Stimulated activated CD4-positive, alpha-beta T cell treated with anti-CD3 and anti-CD28 coated beads, Interleukin-1b, Interleukin-23, amount 100 ng/mL, for 4 hours (primary cell): ENCODE results near the gene UNK.
"Not testable (repeated sequence)": the region's sequence is repeated elsewhere in the genome, so short reads cannot be mapped to it uniquely, and the experiment has no call there.

Experiments
- DNase-seq, 2 donors: peaks; one replicate each; pipeline ENCODE4 v3.0.0-alpha.2; 2020; ENCODE audit warnings: low read depth in 2 of 2

The UNK gene

DNA sequence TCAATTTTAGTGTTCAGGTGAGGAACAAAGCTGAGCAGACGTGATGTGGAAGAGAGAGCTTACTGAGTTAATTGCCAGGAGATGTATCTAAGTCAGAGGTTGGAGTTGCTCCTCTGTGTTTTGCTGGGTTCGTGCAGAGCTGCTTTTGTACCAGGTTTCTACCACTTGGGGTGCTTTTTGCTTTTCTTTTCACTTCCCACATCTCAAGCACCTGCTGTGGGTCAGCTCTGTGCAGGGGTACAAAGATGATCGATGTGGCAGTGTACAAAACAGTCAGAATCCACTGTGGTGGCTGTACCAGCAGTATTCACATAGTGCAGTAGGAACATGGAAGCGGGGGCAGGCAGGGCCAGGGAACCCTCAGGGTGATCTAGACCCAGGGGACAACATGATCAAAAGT lies 14.8 kb downstream of the UNK start:
- DNase-seq: no peak

DNA sequence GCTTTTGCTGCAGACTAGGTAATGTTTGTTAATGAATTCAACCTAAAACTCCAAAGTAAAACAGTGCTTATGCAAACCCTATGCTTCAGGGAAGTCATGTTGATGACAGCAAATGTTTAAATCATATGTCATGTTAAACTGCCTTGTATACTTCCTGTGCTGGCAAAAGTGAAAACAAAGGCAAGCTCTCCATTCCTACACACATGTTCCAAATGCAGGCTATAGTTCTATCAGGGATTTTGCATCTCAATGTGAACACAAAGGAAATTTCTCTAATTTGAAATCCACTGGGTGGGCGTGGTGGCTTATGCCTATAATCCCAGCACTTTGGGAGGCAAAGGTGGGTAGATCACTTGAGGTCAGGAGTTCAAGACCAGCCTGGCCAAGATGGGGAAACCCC lies 19.3 kb downstream of the UNK start:
- no peak for DNase-seq

DNA sequence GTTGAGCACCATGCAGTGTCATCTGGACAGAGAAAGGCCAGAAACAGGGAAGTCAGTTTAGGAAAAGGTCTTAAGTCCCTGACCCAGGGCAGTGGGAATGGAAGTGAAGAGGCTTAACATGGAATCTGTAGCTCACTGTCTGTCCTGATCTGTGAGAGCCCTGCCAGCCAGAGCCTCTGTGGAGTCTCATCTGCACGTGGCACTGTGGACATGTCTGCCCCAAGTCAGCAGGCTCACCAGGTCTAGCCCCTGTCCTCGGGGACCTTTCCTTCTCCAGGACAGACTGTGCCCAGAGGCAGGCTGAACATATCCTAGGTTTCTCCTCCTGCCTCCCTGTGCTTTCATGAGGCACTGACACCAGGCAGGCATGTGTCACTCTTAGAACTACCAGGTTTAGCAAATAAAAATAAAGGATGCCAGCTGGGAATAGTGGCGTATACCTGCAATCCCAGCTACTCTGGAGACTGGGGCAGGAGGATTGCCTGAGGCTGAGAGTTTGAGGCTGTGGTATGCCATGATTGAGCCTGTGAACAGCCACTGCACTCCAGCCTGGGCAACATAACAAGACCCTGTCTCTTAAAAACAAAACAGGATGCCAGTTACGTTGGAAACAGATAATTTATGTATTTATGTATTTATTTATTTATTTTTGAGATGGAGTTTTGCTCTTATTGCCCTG lies 22.4 kb downstream of the UNK start:
- DNase-seq: no peak

DNA sequence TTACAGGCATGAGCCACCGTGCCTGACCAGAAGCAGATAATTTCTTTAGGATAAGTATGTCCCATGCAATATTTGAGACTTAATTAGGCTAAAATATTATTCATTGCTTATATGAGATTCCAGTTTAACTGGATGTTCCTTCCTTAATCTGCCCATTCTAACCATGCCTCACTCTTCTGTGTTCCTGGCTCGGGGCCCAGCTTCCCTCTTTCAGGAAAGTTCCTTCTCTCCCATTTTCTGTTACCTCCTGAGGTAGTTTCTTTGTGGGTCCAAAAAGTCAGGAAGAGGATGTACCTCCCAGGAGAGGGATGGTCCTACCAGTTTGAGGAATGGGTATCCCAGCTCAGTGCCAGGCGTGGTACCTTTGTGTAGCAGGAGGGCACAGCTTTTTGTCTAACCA lies 23.3 kb downstream of the UNK start:
- DNase-seq: no peak

DNA sequence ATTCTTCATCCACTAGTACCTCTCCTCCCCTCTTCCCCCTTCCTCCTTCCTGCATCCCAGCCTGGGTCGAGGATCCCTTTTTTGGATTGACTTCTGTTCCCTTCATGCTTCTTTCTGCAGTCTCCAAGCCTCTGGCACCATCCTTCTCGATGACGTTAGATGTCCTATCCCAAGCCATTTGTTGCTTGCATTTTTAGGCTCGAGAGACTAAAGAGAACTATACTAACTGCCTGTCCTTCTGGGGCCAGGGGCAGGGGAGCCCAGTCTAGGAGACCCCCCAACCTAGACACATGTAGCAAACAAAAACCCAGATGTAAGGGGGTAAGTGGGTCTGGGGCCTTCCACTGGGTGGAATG lies 23.9 kb downstream of the UNK start:
- no peak for DNase-seq

DNA sequence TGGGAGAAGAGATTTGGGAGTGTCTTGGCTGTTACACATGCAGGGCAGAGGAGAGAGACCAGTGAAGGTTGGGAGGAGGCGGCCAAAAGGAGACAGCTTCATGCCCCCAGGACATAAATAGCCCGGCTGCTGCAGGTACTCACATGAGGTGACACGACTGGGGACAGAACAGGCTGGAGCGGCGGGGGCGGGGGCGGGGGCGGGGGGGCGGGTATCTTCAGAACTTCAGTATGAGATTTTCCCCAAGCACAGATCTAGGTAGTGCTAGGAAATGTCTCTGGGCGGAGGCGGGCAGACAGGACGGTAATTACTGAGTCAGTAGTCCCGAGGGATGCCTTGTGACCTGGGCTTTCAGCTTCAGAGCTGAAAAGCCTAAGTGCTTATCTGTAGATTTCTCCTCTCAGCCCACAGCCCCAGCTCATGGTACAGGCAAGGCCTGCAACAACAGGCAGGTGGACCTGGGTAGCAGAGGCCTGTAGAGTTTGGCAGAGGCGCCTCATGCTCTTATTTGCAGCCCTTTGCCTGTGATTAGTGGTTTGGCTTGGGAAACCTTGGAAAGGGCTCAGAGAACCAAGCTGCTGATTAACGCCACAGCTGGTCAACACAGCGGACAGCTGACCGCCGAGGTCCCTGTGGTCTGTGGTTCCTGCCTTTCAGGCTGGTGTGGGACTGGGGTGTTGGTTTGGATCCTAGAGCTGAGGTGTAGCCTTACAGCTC lies 24.5 kb downstream of the UNK start:
- DNase-seq: no peak

DNA sequence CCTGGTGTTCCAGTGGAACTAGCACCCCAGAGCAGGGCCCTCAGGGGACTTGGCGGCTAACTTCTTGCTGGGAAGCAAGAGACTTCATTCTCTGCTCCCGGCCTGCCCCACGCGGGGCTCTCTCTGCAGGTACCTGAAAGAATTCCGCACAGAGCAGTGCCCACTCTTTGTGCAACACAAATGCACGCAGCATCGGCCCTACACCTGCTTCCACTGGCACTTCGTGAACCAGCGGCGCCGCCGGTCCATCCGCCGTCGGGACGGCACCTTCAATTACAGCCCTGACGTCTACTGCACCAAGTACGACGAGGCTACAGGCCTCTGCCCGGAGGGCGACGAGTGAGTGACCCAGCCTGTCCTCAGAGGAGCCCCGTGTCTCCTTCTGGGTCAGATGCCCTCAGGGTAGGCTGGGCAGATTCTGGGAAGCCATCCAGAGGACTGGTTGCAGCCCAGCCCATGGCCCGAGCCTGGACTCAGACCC lies 25.1 kb downstream of the UNK start:
- no peak for DNase-seq

DNA sequence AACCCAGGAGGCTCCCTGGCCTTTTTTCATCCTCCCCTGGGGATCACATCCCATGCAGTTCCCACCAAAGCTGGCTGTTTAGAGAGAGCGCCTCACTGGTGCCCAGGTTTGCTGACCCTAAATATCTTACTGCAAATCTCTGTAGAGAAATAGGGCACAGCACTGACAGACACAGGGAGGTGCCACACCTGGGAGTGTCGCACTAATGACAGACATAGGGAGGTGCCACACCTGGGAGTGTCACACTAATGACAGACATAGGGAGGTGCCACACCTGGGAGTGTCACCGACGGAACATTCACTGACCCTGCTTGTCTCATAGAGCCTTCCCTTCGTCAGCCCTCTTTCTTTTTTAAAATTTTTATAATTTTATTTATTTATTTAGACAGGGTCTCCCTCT lies 25.6 kb downstream of the UNK start:
- no peak for DNase-seq

DNA sequence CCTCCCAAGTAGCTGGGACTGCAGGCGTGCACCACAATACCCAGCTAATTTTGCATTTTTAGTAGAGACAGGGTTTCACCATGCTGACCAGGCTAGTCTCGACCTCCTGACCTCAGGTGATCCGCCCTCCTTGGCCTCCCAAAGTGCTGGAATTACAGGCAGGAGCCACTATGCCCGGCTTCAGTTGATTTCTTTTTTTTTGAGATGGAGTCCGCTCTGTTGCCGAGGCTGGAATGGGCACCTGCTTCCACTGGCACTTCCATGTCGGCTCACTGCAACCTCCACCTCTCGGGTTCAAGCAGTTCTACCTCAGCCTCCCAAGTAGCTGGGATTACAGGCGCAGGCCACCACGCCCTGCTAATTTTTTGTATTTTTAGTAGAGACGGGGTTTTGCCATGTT lies 26.1 kb downstream of the UNK start:
- DNase-seq: not testable (repeated sequence)

DNA sequence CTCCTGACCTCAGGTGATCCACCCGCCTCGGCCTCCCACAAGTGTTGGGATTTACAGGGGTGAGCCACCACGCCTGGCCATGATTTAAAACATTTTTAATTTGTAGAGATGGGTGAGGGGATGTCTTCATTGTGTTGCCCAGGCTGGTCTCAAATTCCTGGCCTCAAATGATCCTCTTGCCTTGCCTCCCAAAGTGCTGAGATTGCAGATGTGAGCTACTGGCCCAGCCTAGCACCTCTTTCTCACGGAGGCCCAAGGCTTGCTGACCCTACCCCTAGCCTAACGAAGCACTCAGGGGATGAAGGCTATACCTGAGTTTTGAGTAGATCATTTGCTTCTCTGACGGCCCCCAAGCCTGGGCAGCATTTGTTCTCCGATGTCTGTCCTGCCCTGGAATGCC lies 26.6 kb downstream of the UNK start:
- no peak for DNase-seq

DNA sequence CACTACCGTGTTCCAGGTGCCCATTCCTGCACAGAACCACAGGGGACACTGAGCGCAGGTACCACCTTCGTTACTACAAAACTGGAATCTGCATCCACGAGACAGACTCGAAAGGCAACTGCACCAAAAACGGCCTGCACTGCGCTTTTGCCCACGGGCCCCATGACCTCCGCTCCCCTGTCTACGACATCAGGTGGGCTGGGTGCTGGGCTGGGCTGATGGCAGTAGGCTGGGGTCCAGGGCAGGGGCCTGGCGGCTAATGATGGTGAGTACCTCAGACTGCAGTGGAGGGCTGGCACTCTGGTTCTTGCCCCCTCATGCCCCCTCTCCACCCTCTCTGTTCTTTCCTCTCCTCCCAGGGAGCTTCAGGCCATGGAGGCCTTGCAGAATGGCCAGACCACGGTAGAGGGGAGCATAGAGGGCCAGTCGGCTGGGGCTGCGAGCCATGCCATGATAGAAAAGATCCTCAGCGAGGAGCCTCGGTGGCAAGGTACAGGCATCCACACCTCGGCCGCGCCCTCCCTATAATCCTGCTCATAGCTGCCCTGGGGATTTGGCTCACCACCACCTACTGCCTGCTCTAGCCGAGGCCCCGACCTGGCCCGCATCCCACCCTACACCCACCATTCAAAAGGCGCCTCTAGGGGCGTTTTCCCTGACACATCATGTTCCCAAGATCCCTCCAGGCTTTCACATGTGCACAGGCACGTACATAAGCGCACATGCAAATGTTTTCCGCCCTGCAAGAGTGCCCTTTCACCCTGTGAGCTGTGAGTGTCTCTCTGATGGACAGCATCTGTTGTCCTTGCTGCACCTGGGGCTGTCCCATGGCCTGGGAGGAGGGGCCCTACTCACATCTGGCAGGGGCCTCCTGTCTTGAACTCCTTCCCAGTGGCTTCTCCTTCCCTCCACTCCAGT lies 27.7 kb downstream of the UNK start:
- no peak for DNase-seq

DNA sequence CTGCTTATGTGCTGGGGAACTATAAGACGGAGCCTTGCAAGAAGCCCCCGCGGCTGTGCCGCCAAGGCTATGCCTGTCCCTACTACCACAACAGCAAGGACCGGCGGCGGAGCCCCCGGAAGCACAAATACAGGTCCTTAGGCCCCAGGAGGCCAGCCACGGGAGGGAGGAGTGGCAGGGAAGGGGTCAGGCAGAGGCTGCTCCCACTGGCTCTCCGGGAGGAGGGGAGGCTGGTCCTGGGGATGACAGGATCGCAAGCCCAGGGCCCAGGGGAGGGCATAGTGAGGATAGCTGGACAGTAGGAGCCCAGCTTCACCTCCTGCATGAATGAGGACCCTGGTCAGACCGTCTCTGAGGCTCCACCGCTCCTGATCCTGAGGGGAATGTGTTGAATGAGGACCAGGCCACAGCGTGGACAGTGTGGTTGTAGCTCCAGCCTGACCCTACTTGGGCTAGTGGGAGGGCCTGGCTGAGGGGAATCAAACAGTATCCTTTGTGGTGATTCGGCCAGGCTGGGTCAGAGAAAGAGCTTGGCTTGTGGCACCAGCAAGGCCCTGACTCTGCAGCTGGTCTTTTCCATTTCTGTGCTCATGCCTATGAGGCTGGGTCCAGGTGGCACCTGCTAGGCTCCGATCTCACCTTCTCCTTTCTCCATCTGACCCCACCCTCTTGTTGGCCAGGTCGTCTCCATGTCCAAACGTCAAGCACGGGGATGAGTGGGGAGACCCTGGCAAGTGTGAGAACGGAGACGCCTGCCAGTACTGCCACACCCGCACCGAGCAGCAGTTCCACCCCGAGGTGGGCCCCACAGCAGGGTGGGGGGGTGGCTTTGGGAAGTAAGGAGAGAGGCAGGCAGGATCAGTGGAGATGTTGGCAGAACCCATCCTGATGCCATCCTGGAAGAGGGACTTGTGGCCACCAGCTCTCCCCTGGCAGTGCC lies 28.7 kb downstream of the UNK start:
- no peak for DNase-seq

DNA sequence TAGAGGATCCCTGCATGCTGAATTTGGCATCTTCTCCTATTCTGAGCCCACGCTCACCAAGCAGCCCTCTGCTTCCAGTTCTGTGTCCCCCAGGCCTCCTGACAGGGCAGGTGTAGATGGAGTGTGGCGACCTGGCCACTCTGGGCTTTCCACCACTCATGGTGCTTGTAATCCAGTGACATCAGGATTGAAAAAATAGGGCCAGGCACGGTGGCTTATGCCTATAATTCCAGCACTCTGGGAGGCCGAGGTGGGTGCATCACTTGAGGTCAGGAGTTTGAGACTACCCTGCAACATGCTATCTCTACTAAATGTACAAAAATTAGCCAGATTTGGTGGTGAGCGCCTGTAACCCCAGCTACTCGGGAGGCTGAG lies 29.4 kb downstream of the UNK start:
- DNase-seq: no peak

DNA sequence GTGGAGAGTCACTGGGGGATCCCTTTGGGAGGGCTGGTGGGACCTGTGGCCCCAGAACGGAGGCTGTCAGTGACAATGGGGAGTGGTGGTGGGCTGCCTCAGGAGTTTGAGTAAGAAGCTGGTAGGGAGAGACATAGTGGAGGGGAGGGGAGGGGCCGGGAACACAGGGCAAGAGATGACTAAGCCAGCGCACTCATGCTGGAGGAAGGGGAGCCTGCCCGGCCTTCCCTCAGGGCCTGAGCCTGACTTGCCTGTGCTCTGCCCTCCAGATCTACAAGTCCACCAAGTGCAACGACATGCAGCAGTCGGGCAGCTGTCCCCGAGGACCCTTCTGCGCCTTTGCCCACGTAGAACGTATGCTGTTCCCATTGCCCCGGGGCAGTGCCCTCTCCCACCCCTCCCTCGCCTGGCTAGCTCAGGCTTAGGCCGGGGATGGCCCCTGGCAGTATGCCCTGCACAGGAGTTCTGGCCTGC lies 30.3 kb downstream of the UNK start:
- no peak for DNase-seq

DNA sequence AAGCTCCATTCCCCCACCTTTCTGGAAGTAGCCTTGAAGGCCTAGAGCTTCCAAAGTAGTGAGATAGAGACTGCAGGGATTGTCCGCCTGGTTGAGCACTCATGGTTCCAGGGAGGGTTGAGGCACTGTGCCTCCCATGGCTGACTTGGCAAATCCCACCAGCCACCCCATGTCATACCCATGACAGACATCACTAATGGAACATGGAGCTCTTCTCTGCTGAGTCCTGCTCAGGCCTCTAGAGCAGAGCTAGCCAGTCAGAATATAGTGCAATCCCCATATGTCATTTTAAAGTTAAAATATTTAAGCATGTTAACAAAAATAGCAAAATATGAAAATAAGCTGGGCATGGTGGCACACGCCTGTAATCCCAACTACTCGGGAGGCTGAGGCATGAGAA lies 30.8 kb downstream of the UNK start:
- DNase-seq: no peak

DNA sequence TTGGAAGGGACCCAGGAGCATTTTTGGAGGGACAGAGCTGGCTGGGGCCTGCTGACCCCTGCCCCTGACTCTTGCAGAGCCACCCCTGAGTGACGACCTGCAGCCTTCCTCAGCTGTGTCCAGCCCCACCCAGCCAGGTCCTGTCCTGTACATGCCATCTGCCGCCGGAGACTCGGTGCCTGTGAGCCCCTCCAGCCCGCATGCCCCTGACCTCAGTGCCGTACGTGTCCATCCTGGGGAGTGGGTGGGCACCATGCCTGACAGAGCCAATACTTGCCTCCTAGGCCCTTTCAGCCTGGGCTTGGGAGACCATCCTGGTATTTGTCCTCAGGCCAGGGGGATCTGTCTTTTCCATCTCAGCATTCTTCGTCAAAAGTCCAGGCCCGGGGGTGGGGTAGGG lies 32.1 kb downstream of the UNK start:
- no peak for DNase-seq

DNA sequence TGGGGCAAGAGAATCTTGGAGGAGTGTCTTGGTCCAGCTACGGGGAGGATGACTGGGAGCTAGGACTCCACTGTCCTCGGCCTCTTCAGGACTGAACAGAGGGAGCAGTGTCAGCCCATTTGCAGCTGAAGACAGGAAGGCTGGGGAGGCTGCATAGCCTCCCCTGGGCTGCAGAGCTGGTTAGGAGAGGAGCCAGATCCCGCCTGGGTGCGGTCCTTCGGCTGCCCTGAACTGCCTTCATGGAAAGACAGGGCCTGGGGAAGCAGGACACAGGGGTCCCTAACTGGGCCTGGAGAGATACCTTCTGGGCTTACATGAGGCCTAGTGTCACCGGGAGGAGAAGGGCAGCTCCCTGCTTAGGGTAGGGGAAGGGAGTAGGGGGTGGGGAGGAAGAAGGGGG lies 33.0 kb downstream of the UNK start:
- DNase-seq: no peak

DNA sequence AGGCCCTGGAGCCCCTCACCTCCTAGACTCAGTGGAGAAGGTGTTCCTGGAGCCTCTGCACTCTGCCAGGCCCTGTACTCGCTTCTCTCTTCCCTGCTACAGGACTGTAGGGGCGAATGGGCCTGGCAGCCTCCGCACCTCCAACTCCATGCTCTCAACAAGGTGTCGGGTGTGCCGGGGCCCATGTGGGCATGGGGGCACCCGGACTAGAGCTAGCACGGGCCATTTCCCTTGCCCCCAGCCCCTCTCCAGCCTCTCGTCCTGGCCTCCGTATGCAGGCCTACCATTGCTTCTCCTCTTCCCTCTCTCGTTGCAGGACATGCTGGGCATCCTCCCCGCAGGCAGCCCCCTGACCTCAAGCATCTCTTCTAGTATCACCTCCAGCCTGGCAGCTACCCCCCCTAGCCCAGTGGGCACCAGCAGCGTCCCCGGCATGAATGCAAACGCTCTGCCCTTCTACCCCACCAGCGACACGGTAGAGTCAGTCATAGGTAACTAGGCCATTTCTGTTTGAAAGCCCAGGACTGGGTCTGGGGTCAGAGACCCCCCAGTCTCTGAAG lies 33.8 kb downstream of the UNK start:
- DNase-seq: no peak

DNA sequence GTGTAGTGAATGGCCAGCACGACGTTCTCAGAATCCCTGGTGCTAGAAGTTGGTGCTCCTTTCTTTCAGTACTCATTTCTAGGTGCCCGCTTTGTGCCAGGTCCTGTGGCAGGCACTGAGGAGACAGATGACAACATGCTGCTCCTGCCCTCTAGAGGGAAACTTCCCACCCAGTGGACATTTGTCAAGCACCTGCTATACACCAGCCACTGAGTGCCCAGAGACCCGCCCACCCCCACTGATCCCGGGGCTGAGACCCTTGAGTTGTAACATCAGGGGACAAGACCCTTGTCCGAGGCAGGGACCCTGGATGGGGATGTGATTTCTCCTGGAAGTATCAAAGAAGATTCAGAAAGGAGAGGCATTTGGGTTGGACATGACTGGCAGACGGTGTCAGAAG lies 34.5 kb downstream of the UNK start:
- no peak for DNase-seq

DNA sequence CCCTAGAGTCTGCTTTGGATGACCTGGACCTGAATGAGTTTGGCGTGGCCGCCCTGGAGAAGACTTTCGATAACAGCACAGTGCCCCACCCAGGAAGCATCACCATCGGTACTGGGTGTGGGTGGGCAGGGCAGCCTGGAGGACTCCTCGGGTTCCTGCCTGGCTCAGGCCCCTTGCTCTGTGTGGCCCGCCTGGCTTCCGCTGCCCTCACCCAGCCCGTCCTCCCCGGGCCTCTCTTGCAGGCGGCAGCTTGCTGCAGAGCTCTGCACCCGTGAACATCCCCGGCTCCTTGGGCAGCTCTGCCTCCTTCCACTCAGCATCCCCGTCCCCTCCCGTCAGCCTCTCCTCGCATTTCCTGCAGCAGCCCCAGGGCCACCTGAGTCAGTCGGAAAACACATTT lies 35.1 kb downstream of the UNK start:
- DNase-seq: no peak
